Fibroblast of pulmonary artery (primary cell): ENCODE data around the gene MEIKIN.

Source experiments
- DNase-seq: peaks from one replicate; pipeline ENCODE4 v3.0.0-alpha.2; 2010; ENCODE audit warnings: low read depth
- H3K4me3 ChIP-seq: replicated peaks from 2 replicates; pipeline ENCODE4 v1.5.1; 2011; ENCODE audit warnings: low read depth, mild to moderate bottlenecking, control low read depth, low read length, moderate library complexity
- CTCF ChIP-seq: IDR thresholded peaks from 2 replicates; pipeline ENCODE4 v1.5.1; 2011; ENCODE audit warnings: mild to moderate bottlenecking, control low read depth, low read length, inconsistent platforms; ENCODE audit errors: missing control alignments

Gene MEIKIN

GRCh38 chr5:131944702-131945550 lies 537 bp downstream of the MEIKIN start:
- no peak for TF ChIP-seq CTCF
- no peak for DNase-seq
- no peak overlapping the region for H3K4me3 ChIP-seq

GRCh38 chr5:131943916-131944315 lies 1.5 kb downstream of the MEIKIN start:
- no peak overlapping the region for H3K4me3 ChIP-seq
- no peak for TF ChIP-seq CTCF
- no peak for DNase-seq

GRCh38 chr5:131942016-131942415 lies 3.4 kb downstream of the MEIKIN start:
- no peak for TF ChIP-seq CTCF
- no peak for DNase-seq
- H3K4me3 ChIP-seq, result no peak overlapping the region

- TF ChIP-seq CTCF, result no peak
- DNase-seq, result no peak
- H3K4me3 ChIP-seq, result no peak overlapping the region
Observed at GRCh38 chr5:131939690-131940345, 5.6 kb downstream of the MEIKIN start.

- DNase-seq, result no peak
- TF ChIP-seq CTCF, result no peak
- no peak overlapping the region for H3K4me3 ChIP-seq
Observed at GRCh38 chr5:131932235-131932634, 13.2 kb downstream of the MEIKIN start.

- H3K4me3 ChIP-seq, result no peak overlapping the region
Observed at GRCh38 chr5:131928957-131929356, 16.5 kb downstream of the MEIKIN start.

More at GRCh38 chr5:131928957-131929356, 16.5 kb downstream of the MEIKIN start:
- no peak for TF ChIP-seq CTCF
- DNase-seq, result no peak
